CD4-positive, alpha-beta memory T cell (primary cell): Measurements from ENCODE around the gene SPAST. TPM values are rescaled to one million over a fixed set of nuclear protein-coding genes. Genes with fewer than 3 reads are reported as not detected.
A peak's percentile ranks its signal among the peaks of the same experiment; 100 is the strongest.
"Not testable (repeated sequence)": the region's sequence is repeated elsewhere in the genome, so short reads cannot be mapped to it uniquely, and the experiment has no call there.

ENCODE experiments used
- CTCF ChIA-PET: fragments of 350-600 bp; sonication (Branson Sonifier 250); formaldehyde crosslinking; loops from one replicate; lab custom pipeline; 2021; ENCODE audit warnings: inconsistent platforms; ENCODE audit not compliant: partially characterized antibody; lab: Charles Lee
- POLR2A ChIA-PET: fragments of 350-600 bp; sonication (Branson Sonifier 250); formaldehyde crosslinking; loops from one replicate; lab custom pipeline; 2021; ENCODE audit not compliant: partially characterized antibody; lab: Charles Lee
- DNase-seq, 5 donors: peaks; one replicate each; pipeline versions ENCODE4 v3.0.0 to v3.0.0-alpha.2; 2020 to 2022; ENCODE audit warnings: mixed read lengths in 1 of 5
- H3K27ac ChIP-seq: one replicate; pipeline ENCODE4 v1.7.0; 2013; ENCODE audit warnings: low read depth, low read length
- H3K27me3 ChIP-seq: 2 replicates; pipeline ENCODE4 v1.7.0; 2013; ENCODE audit warnings: mild to moderate bottlenecking, low read length, moderate library complexity; ENCODE audit not compliant: insufficient read depth
- H3K36me3 ChIP-seq: 2 replicates; pipeline ENCODE4 v1.7.0; 2013; ENCODE audit warnings: mild to moderate bottlenecking, low read length, moderate library complexity; ENCODE audit not compliant: insufficient read depth
- H3K4me1 ChIP-seq: 2 replicates; pipeline ENCODE4 v1.7.0; 2013; ENCODE audit warnings: mild to moderate bottlenecking, low read length, moderate library complexity; ENCODE audit not compliant: insufficient read depth
- H3K4me3 ChIP-seq, 2 donors: one replicate each; pipeline ENCODE4 v1.7.0; 2013; ENCODE audit warnings: low read length in 2 of 2, mild to moderate bottlenecking in 1 of 2
- H3K9me3 ChIP-seq, 2 donors: one replicate each; pipeline ENCODE4 v1.7.0; 2013; ENCODE audit warnings: low read length in 2 of 2, control low read depth in 1 of 2; ENCODE audit not compliant: control insufficient read depth in 1 of 2
- H3K27ac Mint-ChIP-seq, 7 donors: one replicate each; pipeline ENCODE4 v1.8.0; 2020 to 2021; ENCODE audit warnings: mixed read lengths in 7 of 7, mild to moderate bottlenecking in 6 of 7, inconsistent platforms in 3 of 7, moderate library complexity in 3 of 7
- H3K27me3 Mint-ChIP-seq, 2 donors: one replicate each; pipeline ENCODE4 v1.8.0; 2020 to 2021; ENCODE audit warnings: mixed read lengths in 2 of 2
- H3K36me3 Mint-ChIP-seq, 2 donors: one replicate each; pipeline ENCODE4 v1.8.0; 2020 to 2021; ENCODE audit warnings: mixed read lengths in 2 of 2, inconsistent platforms in 1 of 2, mild to moderate bottlenecking in 1 of 2
- H3K4me1 Mint-ChIP-seq, 4 donors: one replicate each; pipeline ENCODE4 v1.8.0; 2020 to 2021; ENCODE audit warnings: mixed read lengths in 4 of 4, mild to moderate bottlenecking in 1 of 4
- H3K4me3 Mint-ChIP-seq, 8 donors: one replicate each; pipeline ENCODE4 v1.8.0; 2020 to 2021; ENCODE audit warnings: mixed read lengths in 8 of 8, mild to moderate bottlenecking in 7 of 8, moderate library complexity in 6 of 8, inconsistent platforms in 3 of 8
- H3K9me3 Mint-ChIP-seq, 8 donors: one replicate each; pipeline ENCODE4 v1.8.0; 2020 to 2021; ENCODE audit warnings: mixed read lengths in 8 of 8, mild to moderate bottlenecking in 5 of 8, inconsistent platforms in 3 of 8, moderate library complexity in 1 of 8
- intact Hi-C: fragments of 100-400 bp; cut with micrococcal nuclease; formaldehyde crosslinking; loops from one replicate; pipeline ENCODE4 v1.15.1; 2023
- polyA plus RNA-seq, 2 donors: library from polyadenylated mRNA; unstranded; fragments of 300-500 nt; fragmentation: Illumina TruSeq; gene quantifications; one replicate each; pipeline ENCODE4 v1.2.3, GENCODE V29; 2021
- total RNA-seq, 2 experiments: library from RNA; stranded (reverse); gene quantifications; one replicate each; pipeline ENCODE4 v1.2.3, GENCODE V29; 2021

The SPAST gene
- total and polyA plus RNA-seq, 4 experiments from 2014 or later = 11.2 to 23.2 (median 18.9) TPM

DNA sequence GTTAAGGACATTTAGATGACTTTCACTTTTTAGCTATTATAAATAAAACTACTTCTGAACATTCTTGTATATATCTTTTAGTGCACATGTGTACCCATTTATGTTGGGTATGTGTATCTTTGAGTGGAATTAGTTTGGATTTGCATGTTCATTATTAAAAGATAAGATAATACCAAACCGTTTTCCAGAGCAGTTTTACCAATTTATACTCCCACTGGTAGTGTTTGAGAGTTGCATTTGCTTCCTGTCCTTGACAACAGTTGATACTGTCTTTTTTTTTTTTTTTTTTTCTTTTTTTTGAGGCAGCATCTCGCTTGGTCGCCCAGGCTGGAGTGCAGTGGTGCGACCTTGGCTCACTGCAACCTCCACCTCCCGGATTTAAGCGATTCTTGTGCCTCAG is 125.7 kb downstream of the SPAST start:
- Mint-ChIP-seq H3K27me3 (no peaks in the 10 kb centered on the region), H3K4me1 (peaks cover 19 to 29% (median 25%) of the 10 kb centered on the region in 4 donors), H3K4me3 (no peak overlapping the region), H3K27ac (peak overlapping the region in 2 of 7 donors; percentile 3 to 48), H3K36me3 (peaks cover 27 to 43% of the 10 kb centered on the region in 2 donors), H3K9me3 (no peaks in the 10 kb centered on the region)
- Histone ChIP-seq H3K27ac (no peak overlapping the region), H3K4me1 (peaks cover 10% of the 10 kb centered on the region), H3K9me3 (no peaks in the 10 kb centered on the region), H3K4me3 (no peak overlapping the region), H3K36me3 (peaks cover 7% of the 10 kb centered on the region), H3K27me3 (no peaks in the 10 kb centered on the region)
- POLR2A ChIA-PET = no interaction called here
- CTCF ChIA-PET = interaction anchor here (1.2 kb wide), 1 partner anchor 69 kb away, joined by 3 read pairs; no protein-coding TSS in a partner anchor
- intact Hi-C loops = no loop called here
- no peak for DNase-seq

DNA sequence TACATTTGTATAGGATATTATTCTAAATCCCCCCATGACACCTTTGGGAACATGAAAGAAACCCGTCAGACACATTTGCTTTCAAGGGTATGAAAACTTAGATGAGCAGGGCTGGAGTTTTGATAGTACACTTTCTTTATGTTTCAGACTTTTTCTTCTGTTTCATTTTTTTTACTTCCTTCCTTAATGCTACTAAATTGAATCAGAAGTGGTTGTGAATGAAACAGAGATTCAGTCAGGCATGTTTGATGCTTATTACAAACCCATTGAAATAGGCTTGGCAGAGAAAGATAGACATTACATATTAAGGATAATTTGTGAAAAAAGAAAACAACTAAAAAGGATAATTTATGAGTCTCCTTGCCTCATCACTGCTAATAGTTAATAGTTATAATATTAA is 129.1 kb downstream of the SPAST start:
- Histone ChIP-seq H3K27ac (no peak overlapping the region), H3K27me3 (no peaks in the 10 kb centered on the region), H3K36me3 (peaks cover 7% of the 10 kb centered on the region), H3K4me3 (no peak overlapping the region), H3K4me1 (peaks cover 10% of the 10 kb centered on the region), H3K9me3 (no peaks in the 10 kb centered on the region)
- no peaks in the 10 kb centered on the region for H3K9me3 Mint-ChIP-seq
- peaks cover 11 to 38% of the 10 kb centered on the region in 2 donors for H3K36me3 Mint-ChIP-seq
- ChIA-PET CTCF (no interaction called here), POLR2A (no interaction called here)
- H3K4me3 Mint-ChIP-seq = no peak overlapping the region
- H3K27ac Mint-ChIP-seq = peak overlapping the region in 3 of 7 donors; percentile 7 to 43 (median 18)
- no peaks in the 10 kb centered on the region for H3K27me3 Mint-ChIP-seq
- no peak for DNase-seq
- intact Hi-C loops = no loop called here
- H3K4me1 Mint-ChIP-seq = peaks cover 17 to 26% (median 22%) of the 10 kb centered on the region in 4 donors

DNA sequence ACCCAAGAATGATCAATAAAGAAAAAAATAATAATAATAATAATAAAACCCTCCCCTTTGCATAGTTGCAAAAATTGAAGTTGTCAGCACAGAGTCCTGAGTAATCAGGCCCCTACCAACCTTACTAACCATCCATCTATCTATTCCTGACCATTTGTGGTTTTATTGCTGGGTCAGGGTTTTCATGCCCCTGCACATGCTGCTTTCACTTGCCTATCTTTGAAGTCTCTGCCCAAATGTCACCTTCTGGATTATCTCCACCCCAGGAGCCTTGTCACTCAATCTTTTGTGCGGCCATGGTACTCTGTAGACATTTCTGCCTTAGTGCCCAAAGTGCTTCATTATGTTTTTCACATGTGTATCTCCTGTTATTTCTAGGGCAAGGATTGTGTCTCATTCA is 137.5 kb downstream of the SPAST start:
- intact Hi-C loops = no loop called here
- no peak overlapping the region for H3K4me3 Mint-ChIP-seq
- no peak overlapping the region for H3K27ac Mint-ChIP-seq
- H3K4me3 ChIP-seq = no peak overlapping the region
- H3K36me3 ChIP-seq = no peaks in the 10 kb centered on the region
- H3K9me3 Mint-ChIP-seq = no peaks in the 10 kb centered on the region
- CTCF ChIA-PET = no interaction called here
- no peaks in the 10 kb centered on the region for H3K27me3 ChIP-seq
- no peak for DNase-seq
- POLR2A ChIA-PET = no interaction called here
- H3K36me3 Mint-ChIP-seq = peaks cover 42 to 51% of the 10 kb centered on the region in 2 donors
- H3K27me3 Mint-ChIP-seq = no peaks in the 10 kb centered on the region
- H3K27ac ChIP-seq = no peak overlapping the region
- H3K9me3 ChIP-seq = no peaks in the 10 kb centered on the region
- peaks cover 0 to 2% (median under 1%) of the 10 kb centered on the region in 4 donors for H3K4me1 Mint-ChIP-seq
- H3K4me1 ChIP-seq = no peaks in the 10 kb centered on the region

- H3K9me3 Mint-ChIP-seq, H3K4me1 Mint-ChIP-seq, POLR2A ChIA-PET, H3K4me1 ChIP-seq, intact Hi-C loops, H3K27ac ChIP-seq, H3K27me3 Mint-ChIP-seq, H3K4me3 ChIP-seq, H3K36me3 ChIP-seq, DNase-seq, H3K9me3 ChIP-seq, H3K4me3 Mint-ChIP-seq, H3K27me3 ChIP-seq: not testable (repeated sequence)
- Mint-ChIP-seq H3K27ac (peak overlapping the region in 2 of 7 donors; percentile 10 to 74), H3K36me3 (peaks cover 34 to 39% of the 10 kb centered on the region in 2 donors)
- CTCF ChIA-PET = interaction anchor here (1.7 kb wide), 1 partner anchor 10 kb away, joined by 4 read pairs; no protein-coding TSS in a partner anchor
Observed at GRCh38 chr2:32203428-32203827, 140.1 kb downstream of the SPAST start.

Other genes with a start within 250 kb of the SPAST start
- gene MEMO1, start 52.5 kb upstream of the SPAST start, total RNA-seq = 10 to 100 TPM; 42.0 to 45.1 TPM
- 10 to 100 TPM; 31.0 to 42.7 TPM for gene MEMO1, start 52.5 kb upstream of the SPAST start, polyA plus RNA-seq
- 10 to 100 TPM; 50.0 to 51.3 TPM for gene DPY30, start 23.8 kb upstream of the SPAST start, total RNA-seq
- 100 to 1,000 TPM; 167 to 233 TPM for gene DPY30, start 23.8 kb upstream of the SPAST start, polyA plus RNA-seq
- 10 to 100 TPM; 20.2 to 20.3 TPM for gene SLC30A6, start 102.3 kb downstream of the SPAST start, total RNA-seq
- 10 to 100 TPM; 12.0 to 15.5 TPM for gene SLC30A6, start 102.3 kb downstream of the SPAST start, polyA plus RNA-seq
- gene NLRC4, start 201.3 kb downstream of the SPAST start, total RNA-seq = under 1 TPM; 0.11 to 0.20 TPM
- under 1 TPM in 1 of 2 donors, not detected in 1; 0.24 TPM for gene NLRC4, start 201.3 kb downstream of the SPAST start, polyA plus RNA-seq
- 10 to 100 TPM; 46.1 to 51.9 TPM for gene YIPF4, start 214.3 kb downstream of the SPAST start, total RNA-seq
- 10 to 100 TPM; 13.9 to 28.9 TPM for gene YIPF4, start 214.3 kb downstream of the SPAST start, polyA plus RNA-seq